Measurements from ENCODE around the gene FLII. TPM values are rescaled to one million over a fixed set of nuclear protein-coding genes. Genes with fewer than 3 reads are reported as not detected.
"Not testable (repeated sequence)": the region's sequence is repeated elsewhere in the genome, so short reads cannot be mapped to it uniquely, and the experiment has no call there.

Gene FLII
- total RNA-seq, 2 donors from 2014 or later = 247 to 285 TPM

DNA sequence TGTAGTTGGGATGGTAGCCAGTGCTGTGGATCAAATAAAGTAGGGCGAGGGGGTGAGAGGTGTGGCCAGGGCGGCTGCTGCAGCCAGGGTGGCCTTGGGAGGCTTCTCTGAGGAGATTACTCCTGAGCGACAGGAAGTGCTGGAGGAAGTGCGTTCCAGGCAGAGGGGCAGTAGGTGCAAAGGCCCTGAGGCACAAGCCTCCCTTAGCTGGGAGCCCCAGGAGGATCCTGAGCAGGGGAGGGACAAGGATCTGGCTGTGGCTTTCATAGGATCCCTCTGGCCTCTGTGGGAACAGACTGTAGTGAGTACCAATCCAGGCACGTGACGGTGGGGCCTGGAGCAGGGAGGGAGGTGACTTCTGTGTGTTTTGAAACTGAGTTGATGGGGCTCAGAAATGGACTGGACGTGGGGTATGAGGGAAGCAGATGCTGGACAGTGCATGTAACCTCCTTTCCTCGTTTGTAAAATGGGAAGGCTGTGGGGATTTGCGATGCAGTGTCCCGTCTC, 30.3 kb downstream of the FLII start:
- no peak for DNase-seq (ENCODE audit: low spot score)
- Mint-ChIP-seq H3K4me3 (no peak overlapping the region), H3K4me1 (ENCODE audit: low read depth in 2 of 2) (peaks cover 6 to 22% of the 10 kb centered on the region in 2 donors), H3K27me3 (no peaks in the 10 kb centered on the region), H3K27ac (peak overlapping the region in 1 of 2 donors; percentile 28), H3K9me3 (no peaks in the 10 kb centered on the region), H3K36me3 (no peaks in the 10 kb centered on the region)
- no peak for ATAC-seq

GRCh38 chr17:18227635-18228034, 30.9 kb downstream of the FLII start:
- no peaks in the 10 kb centered on the region for H3K9me3 Mint-ChIP-seq
- no peaks in the 10 kb centered on the region for H3K36me3 Mint-ChIP-seq
- no peak for ATAC-seq
- H3K27ac Mint-ChIP-seq = peak overlapping the region in 1 of 2 donors; percentile 28
- H3K4me1 Mint-ChIP-seq (ENCODE audit: low read depth in 2 of 2) = peaks cover 6 to 22% of the 10 kb centered on the region in 2 donors
- no peaks in the 10 kb centered on the region for H3K27me3 Mint-ChIP-seq
- no peak overlapping the region for H3K4me3 Mint-ChIP-seq
- no peak for DNase-seq (ENCODE audit: low spot score)

GRCh38 chr17:18226284-18226945, 32.1 kb downstream of the FLII start:
- Mint-ChIP-seq H3K27ac (peak overlapping the region; percentile 66 to 86), H3K9me3 (no peaks in the 10 kb centered on the region), H3K4me3 (peak overlapping the region; percentile 93), H3K4me1 (ENCODE audit: low read depth in 2 of 2) (peaks cover 6 to 22% of the 10 kb centered on the region in 2 donors), H3K36me3 (no peaks in the 10 kb centered on the region), H3K27me3 (no peaks in the 10 kb centered on the region)
- ATAC-seq = no peak
- DNase-seq (ENCODE audit: low spot score) = no peak

DNA sequence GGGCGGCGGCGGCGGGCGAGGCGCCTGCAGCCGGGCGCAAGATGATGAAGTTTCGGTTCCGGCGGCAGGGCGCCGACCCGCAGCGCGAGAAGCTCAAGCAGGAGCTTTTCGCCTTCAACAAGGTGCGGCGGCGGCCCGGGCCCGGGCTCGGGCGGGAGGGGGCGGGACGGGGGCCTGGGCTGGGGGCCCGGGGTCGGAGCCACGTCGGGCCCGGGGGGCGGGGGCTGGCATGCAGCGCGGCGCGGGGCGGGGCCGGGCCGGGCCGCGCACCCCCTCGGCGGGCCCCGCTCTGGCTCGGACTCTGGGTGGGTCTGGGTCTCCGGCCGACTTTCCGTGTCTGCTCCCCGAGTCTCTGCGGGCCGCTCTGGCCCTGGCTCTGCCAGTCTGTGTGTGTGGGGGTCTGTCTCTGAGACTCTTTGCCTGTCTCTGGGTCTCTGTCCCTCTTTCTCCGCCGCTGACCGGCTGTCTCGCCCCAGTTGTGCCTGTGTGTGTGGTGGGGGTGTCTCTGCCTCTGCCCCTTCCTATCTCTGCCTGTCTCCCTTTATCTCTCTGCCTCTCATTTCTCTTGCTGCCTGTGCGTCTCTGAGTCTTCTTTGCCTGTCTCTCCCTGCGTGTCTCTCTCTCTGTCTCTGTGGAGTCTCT, 32.8 kb downstream of the FLII start:
- H3K36me3 Mint-ChIP-seq = no peaks in the 10 kb centered on the region
- H3K4me1 Mint-ChIP-seq (ENCODE audit: low read depth in 2 of 2) = peaks cover 6 to 22% of the 10 kb centered on the region in 2 donors
- peak overlapping the region; percentile 93 for H3K4me3 Mint-ChIP-seq
- no peaks in the 10 kb centered on the region for H3K27me3 Mint-ChIP-seq
- peak overlapping the region; percentile 66 to 86 for H3K27ac Mint-ChIP-seq
- H3K9me3 Mint-ChIP-seq = no peaks in the 10 kb centered on the region
- DNase-seq (ENCODE audit: low spot score) = no peak
- peak; percentile 56 to 58 for ATAC-seq

DNA sequence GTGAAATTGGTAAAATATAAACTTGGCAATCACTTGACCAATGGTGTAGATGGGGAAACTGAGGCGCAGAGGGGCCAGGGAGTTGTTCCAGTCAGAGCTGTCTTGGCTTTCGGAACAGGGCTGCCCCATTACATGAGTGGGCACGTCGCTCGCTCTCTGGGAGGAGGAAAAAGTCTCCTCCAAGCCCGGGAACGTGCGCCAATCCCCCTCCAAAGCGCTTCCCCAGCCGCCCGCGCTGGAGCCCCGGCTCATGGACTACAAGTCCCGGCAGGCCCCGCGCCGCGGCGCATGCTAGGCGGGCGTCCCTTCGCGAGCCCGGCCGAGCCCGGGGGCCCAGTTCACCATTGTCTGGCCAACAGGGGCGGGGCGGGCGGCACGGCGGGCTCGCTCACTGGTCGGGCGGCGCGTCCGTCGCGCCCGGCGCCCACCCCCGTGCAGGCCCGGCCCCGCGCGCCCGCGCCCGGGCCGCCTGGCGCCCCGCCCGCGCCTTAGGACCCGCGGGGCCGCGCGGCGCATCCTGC, 33.4 kb downstream of the FLII start, which contains the start of gene LLGL1:
Gene LLGL1 (plus strand): TSS at position 515 of the 521 bp plus-strand sequence. CDS start 48 bp downstream, outside the sequence.
- peak; percentile 99 for ATAC-seq
- Mint-ChIP-seq H3K4me3 (peak within 1 kb of the TSS; percentile 93), H3K27me3 (no peaks in the 10 kb centered on the region), H3K27ac (peak within 1 kb of the TSS; percentile 66 to 86), H3K36me3 (no peaks in the 10 kb centered on the region), H3K9me3 (no peaks in the 10 kb centered on the region), H3K4me1 (ENCODE audit: low read depth in 2 of 2) (peaks cover 6 to 22% of the 10 kb centered on the region in 2 donors)
- DNase-seq (ENCODE audit: low spot score) = peak; percentile 98

GRCh38 chr17:18224387-18225120, 34.0 kb downstream of the FLII start:
- Mint-ChIP-seq H3K27ac (no peak overlapping the region), H3K4me3 (peak overlapping the region; percentile 93), H3K4me1 (ENCODE audit: low read depth in 2 of 2) (peaks cover 6 to 22% of the 10 kb centered on the region in 2 donors), H3K27me3 (no peaks in the 10 kb centered on the region), H3K9me3 (no peaks in the 10 kb centered on the region), H3K36me3 (no peaks in the 10 kb centered on the region)
- DNase-seq (ENCODE audit: low spot score) (no peak), ATAC-seq (no peak)

GRCh38 chr17:18224053-18224386, 34.5 kb downstream of the FLII start:
- DNase-seq (ENCODE audit: low spot score) = no peak
- no peak overlapping the region for H3K4me3 Mint-ChIP-seq
- H3K27me3 Mint-ChIP-seq = no peaks in the 10 kb centered on the region
- H3K4me1 Mint-ChIP-seq (ENCODE audit: low read depth in 2 of 2) = peaks cover 6 to 22% of the 10 kb centered on the region in 2 donors
- H3K36me3 Mint-ChIP-seq = no peaks in the 10 kb centered on the region
- H3K27ac Mint-ChIP-seq = no peak overlapping the region
- no peaks in the 10 kb centered on the region for H3K9me3 Mint-ChIP-seq
- no peak for ATAC-seq

- Mint-ChIP-seq H3K9me3 (no peaks in the 10 kb centered on the region), H3K4me1 (ENCODE audit: low read depth in 2 of 2) (no peaks in the 10 kb centered on the region), H3K4me3 (no peak overlapping the region), H3K27ac (no peak overlapping the region), H3K36me3 (no peaks in the 10 kb centered on the region), H3K27me3 (no peaks in the 10 kb centered on the region)
- ATAC-seq = no peak
- no peak for DNase-seq (ENCODE audit: low spot score)
Observed at GRCh38 chr17:18218756-18219415, 39.7 kb downstream of the FLII start.

- H3K27ac Mint-ChIP-seq = no peak overlapping the region
Observed at GRCh38 chr17:18217412-18218015, 41.0 kb downstream of the FLII start.

GRCh38 chr17:18216906-18217305, 41.6 kb downstream of the FLII start:
- ATAC-seq; H3K27ac Mint-ChIP-seq; H3K36me3 Mint-ChIP-seq; H3K4me3 Mint-ChIP-seq; H3K4me1 Mint-ChIP-seq (ENCODE audit: low read depth in 2 of 2); DNase-seq (ENCODE audit: low spot score); H3K9me3 Mint-ChIP-seq; H3K27me3 Mint-ChIP-seq: not testable (repeated sequence)

More at GRCh38 chr17:18217412-18218015, 41.0 kb downstream of the FLII start:
- H3K9me3 Mint-ChIP-seq = no peaks in the 10 kb centered on the region
- H3K36me3 Mint-ChIP-seq = no peaks in the 10 kb centered on the region
- no peaks in the 10 kb centered on the region for H3K4me1 Mint-ChIP-seq (ENCODE audit: low read depth in 2 of 2)
- ATAC-seq (peak; percentile 82 to 85), DNase-seq (ENCODE audit: low spot score) (peak; percentile 79)
- no peaks in the 10 kb centered on the region for H3K27me3 Mint-ChIP-seq
- no peak overlapping the region for H3K4me3 Mint-ChIP-seq

- Mint-ChIP-seq H3K27ac (peak overlapping the region in 1 of 2 donors; percentile 59), H3K4me1 (ENCODE audit: low read depth in 2 of 2) (no peaks in the 10 kb centered on the region), H3K27me3 (no peaks in the 10 kb centered on the region), H3K36me3 (peaks cover 5% of the 10 kb centered on the region), H3K4me3 (no peak overlapping the region), H3K9me3 (no peaks in the 10 kb centered on the region)
- no peak for DNase-seq (ENCODE audit: low spot score)
- no peak for ATAC-seq
Observed at GRCh38 chr17:18213666-18214270, 44.8 kb downstream of the FLII start.

DNA sequence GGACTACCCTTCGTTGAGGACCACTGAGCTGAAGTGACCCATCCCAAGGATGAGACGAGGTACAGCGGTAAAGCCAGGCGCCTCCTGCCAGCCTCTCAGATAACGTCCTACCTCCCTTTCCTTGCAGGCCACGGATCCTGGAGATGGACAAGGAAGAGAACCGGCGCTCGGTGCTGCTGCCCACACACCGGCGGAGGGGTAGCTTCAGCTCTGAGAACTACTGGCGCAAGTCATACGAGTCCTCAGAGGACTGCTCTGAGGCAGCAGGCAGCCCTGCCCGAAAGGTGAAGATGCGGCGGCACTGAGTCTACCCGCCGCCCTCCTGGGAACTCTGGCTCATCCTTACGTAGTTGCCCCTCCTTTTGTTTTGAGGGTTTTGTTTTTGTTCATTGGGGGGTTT, 50.4 kb downstream of the FLII start:
- Mint-ChIP-seq H3K27ac (no peak overlapping the region), H3K4me3 (no peak overlapping the region), H3K4me1 (ENCODE audit: low read depth in 2 of 2) (peaks cover 0 to 9% of the 10 kb centered on the region in 2 donors), H3K36me3 (peaks cover 7% of the 10 kb centered on the region), H3K27me3 (no peaks in the 10 kb centered on the region), H3K9me3 (no peaks in the 10 kb centered on the region)
- DNase-seq (ENCODE audit: low spot score) (no peak), ATAC-seq (no peak)

- no peaks in the 10 kb centered on the region for H3K27me3 Mint-ChIP-seq
- ATAC-seq (no peak), DNase-seq (ENCODE audit: low spot score) (no peak)
- no peak overlapping the region for H3K27ac Mint-ChIP-seq
- no peaks in the 10 kb centered on the region for H3K9me3 Mint-ChIP-seq
- peaks cover 0 to 13% of the 10 kb centered on the region in 2 donors for H3K4me1 Mint-ChIP-seq (ENCODE audit: low read depth in 2 of 2)
- peaks cover 7% of the 10 kb centered on the region for H3K36me3 Mint-ChIP-seq
- H3K4me3 Mint-ChIP-seq = no peak overlapping the region
Observed at GRCh38 chr17:18206962-18207361, 51.6 kb downstream of the FLII start.

All from natural killer cell treated with Interleukin-12 subunit alpha and Interleukin-12 subunit beta and Interleukin-15 and Interleukin-18, amount 100 ng/mL, for 72 hours (primary cell).